Ureter (tissue), 1 donor: ENCODE results near the gene KRT86. TPM values are rescaled to one million over a fixed set of nuclear protein-coding genes. Genes with fewer than 3 reads are reported as not detected.
"Not testable (repeated sequence)": the region's sequence is repeated elsewhere in the genome, so short reads cannot be mapped to it uniquely, and the experiment has no call there.

Experiments used
- DNase-seq: peaks from one replicate; pipeline ENCODE4 v3.0.0-alpha.2; 2020; ENCODE audit warnings: low spot score
- total RNA-seq: library from RNA; stranded (reverse); gene quantifications from one replicate; pipeline ENCODE4 v1.2.4, GENCODE V29; 2023
- donor health status: DM: yes; HTN: yes; CAD: no.

KRT86 gene
- total RNA-seq, 1 donor from 2014 or later: 0.62 TPM

- DNase-seq: no peak
Observed at GRCh38 chr12:52267699-52268098, 6.7 kb upstream of the KRT86 start.

DNA sequence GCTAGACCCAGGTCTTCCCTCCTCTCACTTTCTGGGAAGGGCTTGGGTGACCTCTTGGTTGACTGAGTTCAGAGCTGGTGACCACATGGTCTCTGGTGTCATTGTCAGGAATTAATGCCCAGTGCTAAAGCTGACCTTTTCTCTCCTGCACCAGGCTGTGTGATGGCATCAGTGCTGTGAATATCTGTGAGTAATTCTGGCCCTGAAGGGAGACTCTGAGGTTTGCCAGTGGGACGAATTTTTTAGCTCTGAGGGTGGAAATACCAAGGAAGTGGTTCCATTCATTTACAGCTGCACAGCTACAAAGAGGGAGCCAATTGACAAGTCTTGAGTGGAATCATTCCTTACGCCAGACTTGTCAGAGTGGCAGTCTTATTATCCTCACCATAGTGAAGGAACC, 6.2 kb upstream of the KRT86 start:
- DNase-seq: no peak

GRCh38 chr12:52270541-52271070, 3.8 kb upstream of the KRT86 start:
- DNase-seq: peak; percentile 6

DNA sequence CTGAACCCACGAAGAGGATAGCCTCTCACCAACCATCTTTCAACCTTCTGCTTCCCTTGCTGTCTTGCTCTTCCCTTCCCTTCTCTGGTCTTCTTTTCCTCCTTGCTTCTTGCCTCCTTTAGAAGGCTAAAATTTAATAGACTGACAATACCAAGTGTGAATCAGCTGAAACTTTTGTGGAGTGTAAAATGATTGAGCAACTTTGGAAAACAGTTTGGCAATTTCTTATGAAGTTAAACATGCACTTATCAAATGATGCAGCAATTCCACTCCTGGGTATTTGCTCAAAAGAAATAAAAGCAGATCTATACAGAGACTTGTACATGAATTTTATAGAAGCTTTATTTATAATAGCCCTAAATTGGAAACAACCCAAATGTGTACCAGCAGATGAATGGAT, 3.3 kb upstream of the KRT86 start:
- no peak for DNase-seq

DNA sequence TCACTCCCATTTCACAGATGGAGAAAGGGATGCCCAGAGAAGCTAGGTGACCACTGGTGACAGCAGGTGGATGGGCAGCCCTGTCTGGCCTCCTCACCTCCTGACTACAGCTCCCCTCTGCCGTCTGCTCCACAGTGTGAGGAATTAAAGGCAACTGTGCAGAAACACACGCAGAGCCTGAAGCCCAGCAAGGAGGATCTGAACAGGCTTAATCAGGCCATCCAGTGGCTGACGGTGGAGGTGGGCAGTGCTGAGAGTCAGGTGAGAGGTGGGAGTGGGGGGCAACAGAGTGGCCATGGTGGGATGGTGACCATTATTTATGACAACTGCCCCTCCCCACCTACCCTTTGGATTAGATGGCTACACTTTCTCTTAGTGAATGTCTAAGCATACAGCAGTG, 1.2 kb downstream of the KRT86 start:
- DNase-seq: peak; percentile 28

- peak; percentile 41 for DNase-seq
Observed at GRCh38 chr12:52277486-52278245, 3.2 kb downstream of the KRT86 start.

DNA sequence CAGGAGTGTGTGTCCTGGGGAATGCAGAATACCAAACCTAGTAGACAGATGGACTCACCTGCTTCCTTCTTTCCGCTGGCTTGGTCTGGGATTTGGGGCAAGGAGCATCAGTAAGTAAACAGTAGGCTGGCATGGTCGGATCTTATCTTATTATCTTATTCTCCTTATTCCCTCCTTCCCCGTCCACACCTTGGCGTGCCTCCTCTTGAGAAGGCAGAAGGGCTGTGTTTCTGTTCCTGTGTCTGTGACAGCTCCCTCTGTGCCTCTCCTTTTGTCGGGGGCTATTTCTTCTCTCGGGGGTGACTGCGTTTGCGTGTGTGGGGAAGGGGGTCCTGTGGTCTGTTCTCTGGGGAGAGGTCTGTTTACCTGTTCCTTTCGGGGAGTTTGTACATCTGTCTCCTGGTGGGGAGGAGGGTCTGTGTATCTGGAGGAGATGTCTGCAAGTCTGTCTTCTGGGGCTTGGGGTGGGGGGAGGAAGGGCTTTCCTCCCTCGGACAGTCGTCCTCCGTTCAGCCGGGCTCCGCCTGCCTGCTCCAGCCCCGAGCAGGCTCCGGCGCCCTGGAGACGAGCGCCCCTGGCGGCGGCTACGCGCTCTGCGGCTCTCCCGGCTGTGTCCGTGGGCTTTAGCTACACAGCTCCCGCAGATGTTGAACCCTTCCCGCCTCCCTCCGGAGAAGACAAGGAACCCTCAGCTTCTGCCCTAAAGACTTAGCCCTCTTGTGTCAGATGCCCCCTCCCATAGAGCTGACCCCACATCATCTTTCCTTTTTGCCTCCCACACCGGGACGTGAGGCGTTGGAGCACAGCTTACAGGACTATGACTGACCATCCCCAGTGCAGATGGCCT, 4.4 kb downstream of the KRT86 start:
- DNase-seq: peak; percentile 84

- DNase-seq: peak; percentile 35
Observed at GRCh38 chr12:52279422-52280318, 5.2 kb downstream of the KRT86 start.

- DNase-seq: peak; percentile 71
Observed at GRCh38 chr12:52280319-52280795, 5.9 kb downstream of the KRT86 start.

- DNase-seq: peak; percentile 54
Observed at GRCh38 chr12:52280796-52281560, 6.5 kb downstream of the KRT86 start.

- DNase-seq: peak; percentile 23
Observed at GRCh38 chr12:52284562-52285171, 10.2 kb downstream of the KRT86 start.

- DNase-seq: peak; percentile 12
Observed at GRCh38 chr12:52285172-52285745, 10.8 kb downstream of the KRT86 start.

GRCh38 chr12:52285851-52286530, 11.5 kb downstream of the KRT86 start:
- DNase-seq: peak; percentile 37

DNA sequence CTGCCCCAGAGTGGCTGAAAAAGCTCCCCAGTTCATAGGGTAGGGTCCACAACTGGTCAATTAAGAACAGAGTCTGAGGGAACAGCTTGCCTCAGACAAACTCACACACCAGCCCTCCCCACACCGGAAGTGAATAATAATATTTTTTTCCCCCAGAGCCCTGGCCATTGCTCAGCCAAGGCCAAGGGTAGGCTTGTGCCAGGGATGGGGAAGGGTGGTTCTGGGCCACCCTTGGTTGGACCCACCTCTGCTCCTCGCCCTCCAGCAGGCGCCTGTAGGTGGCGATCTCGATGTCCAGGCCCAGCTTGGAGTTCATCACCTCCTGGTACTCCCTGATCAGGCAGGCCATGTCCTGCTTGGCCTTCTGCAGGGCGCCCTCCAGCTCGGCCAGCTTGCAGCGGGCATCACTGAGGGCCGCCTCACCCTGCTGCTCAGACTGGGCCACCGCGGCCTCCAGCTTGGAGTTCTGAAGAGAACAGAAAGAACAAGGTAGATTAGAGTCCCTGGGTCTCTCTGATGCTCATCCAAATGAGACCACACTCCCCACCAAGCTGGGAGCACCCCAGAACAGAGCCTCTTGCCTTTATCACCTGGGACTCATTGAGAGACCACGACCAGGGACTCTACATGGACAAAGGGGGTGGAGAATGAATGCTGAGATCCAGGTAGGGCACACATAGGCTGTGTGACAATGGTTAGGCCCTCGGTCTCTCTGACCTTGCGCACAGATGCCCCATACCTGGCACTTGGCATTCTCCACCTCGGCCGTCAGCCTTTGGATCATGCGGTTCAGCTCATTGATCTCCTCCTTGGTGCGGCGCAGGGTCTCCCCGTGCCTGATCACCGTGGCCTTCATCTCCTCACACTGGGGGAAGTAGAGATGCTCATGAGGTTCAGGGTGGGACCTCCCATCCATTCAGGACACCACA, 12.7 kb downstream of the KRT86 start:
- peak; percentile 22 for DNase-seq

DNA sequence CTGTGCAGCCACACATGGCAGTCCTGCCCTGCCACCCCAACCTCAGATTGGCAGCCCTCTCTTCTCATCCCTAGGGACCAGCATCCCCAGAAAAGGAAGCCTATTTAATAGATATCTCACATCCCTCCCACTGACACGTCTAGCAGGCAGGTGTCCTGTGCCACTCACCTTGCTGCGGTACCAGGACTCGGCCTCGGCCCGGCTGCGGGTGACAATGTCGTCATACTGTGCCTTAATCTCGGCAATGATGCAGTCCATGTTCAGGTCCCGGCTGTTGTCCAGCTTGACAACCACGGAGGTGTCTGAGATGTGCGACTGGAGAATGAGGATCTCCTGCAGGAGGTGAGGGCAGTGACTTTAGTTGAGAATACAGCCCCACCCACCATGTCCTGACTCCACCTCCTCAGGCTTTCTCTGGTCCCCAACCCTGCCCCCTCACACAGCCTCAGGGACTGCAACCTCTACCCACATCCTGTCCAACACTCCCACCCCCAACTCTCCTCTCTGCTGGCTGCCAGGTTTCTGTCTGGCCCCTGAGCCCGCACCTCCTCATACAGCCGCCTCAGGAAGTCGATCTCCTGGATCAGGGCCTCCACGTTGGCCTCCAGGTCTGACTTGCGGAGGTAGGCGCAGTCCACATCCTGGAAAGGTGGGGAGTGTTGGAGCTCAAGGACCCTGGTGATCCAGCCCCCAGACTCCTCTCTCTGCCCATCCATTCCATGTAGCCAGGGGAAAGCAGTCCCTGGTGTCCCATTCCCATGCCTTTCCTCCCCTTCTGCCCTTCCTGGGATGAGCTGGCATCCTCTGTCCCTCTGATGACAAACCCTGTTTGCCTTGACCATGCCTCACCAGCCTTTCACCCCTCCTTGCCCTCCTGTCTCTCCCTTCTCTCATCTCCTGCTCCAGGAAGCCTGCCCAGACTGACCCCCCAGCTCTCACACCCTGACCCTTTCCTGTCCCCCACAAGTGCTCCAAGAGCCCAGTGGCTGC, 13.7 kb downstream of the KRT86 start:
- peak; percentile 31 for DNase-seq

- not testable (repeated sequence) for DNase-seq
Observed at GRCh38 chr12:52290483-52291134, 16.2 kb downstream of the KRT86 start.
